ENCODE measurements around the gene MTNR1B.

Gene MTNR1B

DNA sequence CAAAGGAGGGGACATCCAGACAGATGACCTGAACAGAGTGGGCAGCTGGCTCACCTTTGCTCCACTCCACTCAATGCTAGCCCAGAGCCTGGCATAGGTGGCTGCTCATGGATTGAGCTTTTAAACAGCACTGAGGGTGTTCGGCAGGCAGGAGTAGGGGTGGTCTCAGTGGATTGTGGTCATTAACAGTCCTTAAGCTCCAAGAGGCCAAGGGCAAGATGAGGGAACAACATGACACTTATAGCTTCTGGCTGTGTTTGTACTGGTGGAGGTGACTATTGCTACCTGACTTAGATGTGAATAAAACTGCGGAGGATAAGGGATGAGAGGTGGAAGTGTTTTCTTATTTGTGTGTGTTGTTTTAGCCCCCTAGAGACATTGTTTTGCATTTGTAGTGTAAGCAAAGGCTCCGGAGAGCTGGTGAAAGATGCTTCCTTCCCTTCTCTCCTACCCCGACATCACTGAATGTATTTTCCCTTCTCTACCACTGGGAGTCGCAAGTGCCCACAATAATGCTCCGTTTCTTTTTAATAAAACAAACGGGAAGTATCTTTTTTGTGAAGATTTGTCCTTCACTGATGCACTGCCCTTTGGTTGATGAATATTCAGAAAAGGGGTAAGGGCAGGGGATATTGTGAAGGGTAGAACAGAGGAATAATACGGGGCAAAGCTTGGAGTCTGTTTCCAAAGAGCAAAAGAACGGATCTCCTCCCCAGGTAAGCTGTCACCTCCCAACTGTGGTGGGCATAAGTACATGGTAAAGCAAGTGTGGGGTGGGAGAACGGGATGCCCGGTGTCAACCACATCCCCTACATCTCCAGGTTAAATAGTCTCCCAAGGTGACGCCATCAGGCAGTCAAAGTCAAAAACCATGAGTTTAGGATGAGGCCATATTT, 27.5 kb upstream of the MTNR1B start:
- TF ChIP-seq, protein P1, sequence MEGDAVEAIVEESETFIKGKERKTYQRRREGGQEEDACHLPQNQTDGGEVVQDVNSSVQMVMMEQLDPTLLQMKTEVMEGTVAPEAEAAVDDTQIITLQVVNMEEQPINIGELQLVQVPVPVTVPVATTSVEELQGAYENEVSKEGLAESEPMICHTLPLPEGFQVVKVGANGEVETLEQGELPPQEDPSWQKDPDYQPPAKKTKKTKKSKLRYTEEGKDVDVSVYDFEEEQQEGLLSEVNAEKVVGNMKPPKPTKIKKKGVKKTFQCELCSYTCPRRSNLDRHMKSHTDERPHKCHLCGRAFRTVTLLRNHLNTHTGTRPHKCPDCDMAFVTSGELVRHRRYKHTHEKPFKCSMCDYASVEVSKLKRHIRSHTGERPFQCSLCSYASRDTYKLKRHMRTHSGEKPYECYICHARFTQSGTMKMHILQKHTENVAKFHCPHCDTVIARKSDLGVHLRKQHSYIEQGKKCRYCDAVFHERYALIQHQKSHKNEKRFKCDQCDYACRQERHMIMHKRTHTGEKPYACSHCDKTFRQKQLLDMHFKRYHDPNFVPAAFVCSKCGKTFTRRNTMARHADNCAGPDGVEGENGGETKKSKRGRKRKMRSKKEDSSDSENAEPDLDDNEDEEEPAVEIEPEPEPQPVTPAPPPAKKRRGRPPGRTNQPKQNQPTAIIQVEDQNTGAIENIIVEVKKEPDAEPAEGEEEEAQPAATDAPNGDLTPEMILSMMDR (conservative IDR thresholded peaks at IDR 0.05) = peak; percentile 84
- no peak for TF ChIP-seq ZFX (IDR thresholded peaks at IDR 0.05)
- no peak overlapping the region; the same call in 1 of the 2 replicates for H3K27ac ChIP-seq

DNA sequence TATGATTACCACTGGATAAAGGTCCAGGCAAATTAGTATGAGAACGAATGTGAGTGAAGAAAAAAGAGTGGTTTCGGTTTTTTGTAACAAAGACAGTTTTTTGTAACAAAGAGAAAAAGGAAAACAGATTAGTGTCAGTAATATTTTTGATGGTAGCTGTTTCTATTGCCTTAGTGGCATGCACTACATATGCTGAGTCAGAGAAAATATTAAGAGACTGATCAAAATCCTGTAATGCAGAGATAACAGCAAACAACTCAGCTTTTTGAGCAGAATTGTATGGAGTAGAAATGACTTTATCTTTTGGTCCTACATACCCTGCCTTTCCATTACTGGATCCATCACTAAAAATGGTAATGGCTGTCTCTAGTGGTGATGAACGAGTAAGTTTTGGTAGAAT, 22.7 kb upstream of the MTNR1B start:
- TF ChIP-seq, protein P1 (conservative IDR thresholded peaks at IDR 0.05) = no peak
- TF ChIP-seq ZFX (IDR thresholded peaks at IDR 0.05) = no peak
- no peak overlapping the region for H3K27ac ChIP-seq

GRCh38 chr11:92948116-92948515, 21.3 kb upstream of the MTNR1B start:
- TF ChIP-seq, protein P1 (conservative IDR thresholded peaks at IDR 0.05) = no peak
- TF ChIP-seq ZFX (IDR thresholded peaks at IDR 0.05) = no peak

DNA sequence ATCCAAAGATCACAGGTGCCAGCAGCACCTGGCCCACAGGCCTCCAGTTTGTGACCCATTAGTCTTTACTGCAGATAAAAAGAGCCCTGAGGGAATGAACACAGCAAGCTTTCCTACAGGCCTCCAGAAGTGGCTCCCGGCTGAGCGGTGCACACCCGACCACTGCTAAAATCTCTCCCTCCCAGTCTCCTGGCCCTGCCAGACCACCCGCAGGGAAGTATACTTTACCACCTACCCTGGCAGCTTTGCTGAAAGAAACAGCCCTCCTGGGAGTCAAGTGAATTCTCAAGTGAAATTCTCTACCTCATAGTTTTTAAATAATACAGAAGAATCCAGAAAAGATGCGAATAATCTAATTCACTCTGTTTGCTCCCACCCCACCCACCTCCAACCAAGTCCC, 15.4 kb upstream of the MTNR1B start:
- no peak for TF ChIP-seq ZFX (IDR thresholded peaks at IDR 0.05)
- TF ChIP-seq, protein P1 (conservative IDR thresholded peaks at IDR 0.05) = no peak
- no peak overlapping the region for H3K27ac ChIP-seq

More at GRCh38 chr11:92948116-92948515, 21.3 kb upstream of the MTNR1B start:
- no peak overlapping the region for H3K27ac ChIP-seq

DNA sequence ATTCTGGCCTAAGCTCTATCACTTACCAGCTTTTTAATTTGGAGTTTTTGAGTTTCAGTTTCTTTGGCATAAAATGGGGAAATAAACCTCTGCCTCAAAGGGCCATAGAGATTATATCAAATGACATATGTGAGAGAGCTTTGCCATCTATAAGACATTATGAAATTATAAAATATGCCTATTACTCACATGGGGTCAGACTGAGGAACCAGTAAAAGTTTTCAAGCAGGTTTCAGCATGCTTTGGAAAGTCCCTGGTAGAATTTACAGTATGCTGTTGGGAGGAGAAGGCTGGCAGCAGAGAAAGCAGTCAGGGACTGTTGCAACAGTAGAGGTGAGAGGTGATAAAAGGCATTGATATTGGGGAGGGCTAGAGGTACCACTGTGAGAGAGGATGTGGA, 13.6 kb upstream of the MTNR1B start:
- TF ChIP-seq, protein P1 (conservative IDR thresholded peaks at IDR 0.05) = no peak
- no peak for TF ChIP-seq ZFX (IDR thresholded peaks at IDR 0.05)
- H3K27ac ChIP-seq = no peak overlapping the region

DNA sequence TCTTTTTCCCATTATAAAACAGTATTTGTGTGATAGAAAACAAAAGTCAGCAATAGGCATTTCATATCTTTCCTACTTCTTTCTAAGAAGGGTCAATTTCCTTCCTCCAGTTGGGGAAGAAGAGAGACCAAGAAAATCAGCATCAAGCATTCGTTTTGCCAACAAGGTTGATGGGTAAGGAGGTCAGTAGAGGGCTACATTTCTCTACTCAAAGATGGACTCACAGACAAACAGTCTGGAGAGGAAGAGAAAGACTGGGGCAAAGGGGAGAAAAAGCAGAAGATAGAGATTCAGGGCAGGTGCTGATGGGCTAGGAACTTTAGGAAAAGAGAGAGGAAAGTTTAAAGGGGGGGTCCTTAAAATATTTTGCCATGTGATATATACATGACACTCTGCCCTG, 8.6 kb upstream of the MTNR1B start:
- no peak overlapping the region for H3K27ac ChIP-seq
- no peak for TF ChIP-seq ZFX (IDR thresholded peaks at IDR 0.05)
- TF ChIP-seq, protein P1 (conservative IDR thresholded peaks at IDR 0.05) = no peak

GRCh38 chr11:92962446-92962845, 7.0 kb upstream of the MTNR1B start:
- TF ChIP-seq, protein P1 (conservative IDR thresholded peaks at IDR 0.05) = no peak
- TF ChIP-seq ZFX (IDR thresholded peaks at IDR 0.05) = no peak
- no peak overlapping the region for H3K27ac ChIP-seq

Measured in C4-2B (cell line).